Measurements from ENCODE around the gene PORCN. TPM values are rescaled to one million over a fixed set of nuclear protein-coding genes. Genes with fewer than 3 reads are reported as not detected.
A peak's percentile ranks its signal among the peaks of the same experiment; 100 is the strongest.

Gene PORCN
- total and polyA plus RNA-seq, 2 experiments from 2014 or later, result 20.1 to 24.2 TPM

GRCh38 chrX:48498374-48498809 is 10.4 kb upstream of the PORCN start:
- Histone ChIP-seq H3K36me3 (no peaks in the 10 kb centered on the region), H3K4me1 (ENCODE audit: low read depth) (no peaks in the 10 kb centered on the region), H3K27me3 (no peaks in the 10 kb centered on the region), H3K27ac (no peak overlapping the region), H3K4me3 (no peak overlapping the region), H3K9me3 (ENCODE audit: low read depth) (no peaks in the 10 kb centered on the region)
- DNase-seq (ENCODE audit: low read depth in 1 of 2, low spot score in 1 of 2), result peak in 1 of 2 donors; percentile 56
- TF ChIP-seq CTCF (IDR thresholded peaks at IDR 0.05; ENCODE audit: low read depth, low read length), result no peak

GRCh38 chrX:48504261-48504660 is 4.5 kb upstream of the PORCN start:
- Histone ChIP-seq H3K4me3 (no peak overlapping the region), H3K27me3 (no peaks in the 10 kb centered on the region), H3K27ac (no peak overlapping the region), H3K36me3 (no peaks in the 10 kb centered on the region), H3K4me1 (ENCODE audit: low read depth) (no peaks in the 10 kb centered on the region), H3K9me3 (ENCODE audit: low read depth) (no peaks in the 10 kb centered on the region)
- DNase-seq (ENCODE audit: low read depth in 1 of 2, low spot score in 1 of 2), result no peak
- no peak for TF ChIP-seq CTCF (IDR thresholded peaks at IDR 0.05; ENCODE audit: low read depth, low read length)

- Histone ChIP-seq H3K27ac (no peak overlapping the region), H3K4me3 (no peak overlapping the region), H3K9me3 (ENCODE audit: low read depth) (no peaks in the 10 kb centered on the region), H3K36me3 (no peaks in the 10 kb centered on the region), H3K27me3 (no peaks in the 10 kb centered on the region), H3K4me1 (ENCODE audit: low read depth) (no peaks in the 10 kb centered on the region)
- no peak for DNase-seq (ENCODE audit: low read depth in 1 of 2, low spot score in 1 of 2)
- no peak for TF ChIP-seq CTCF (IDR thresholded peaks at IDR 0.05; ENCODE audit: low read depth, low read length)
Measured at GRCh38 chrX:48505481-48505880, 3.3 kb upstream of the PORCN start.

GRCh38 chrX:48507246-48507645 is 1.5 kb upstream of the PORCN start:
- H3K9me3 ChIP-seq (ENCODE audit: low read depth), result no peaks in the 10 kb centered on the region
- H3K36me3 ChIP-seq, result no peaks in the 10 kb centered on the region
- no peak for DNase-seq (ENCODE audit: low read depth in 1 of 2, low spot score in 1 of 2)
- no peak overlapping the region for H3K27ac ChIP-seq
- no peaks in the 10 kb centered on the region for H3K4me1 ChIP-seq (ENCODE audit: low read depth)
- H3K27me3 ChIP-seq, result no peaks in the 10 kb centered on the region
- no peak overlapping the region for H3K4me3 ChIP-seq
- TF ChIP-seq CTCF (IDR thresholded peaks at IDR 0.05; ENCODE audit: low read depth, low read length), result no peak

- Histone ChIP-seq H3K4me3 (peak overlapping the region; percentile 84), H3K4me1 (ENCODE audit: low read depth) (no peaks in the 10 kb centered on the region), H3K36me3 (no peaks in the 10 kb centered on the region), H3K27me3 (no peaks in the 10 kb centered on the region), H3K27ac (no peak overlapping the region), H3K9me3 (ENCODE audit: low read depth) (no peaks in the 10 kb centered on the region)
- no peak for TF ChIP-seq CTCF (IDR thresholded peaks at IDR 0.05; ENCODE audit: low read depth, low read length)
- no peak for DNase-seq (ENCODE audit: low read depth in 1 of 2, low spot score in 1 of 2)
Measured at GRCh38 chrX:48509245-48509590, 426 bp downstream of the PORCN start.

- H3K4me1 ChIP-seq (ENCODE audit: low read depth), result no peaks in the 10 kb centered on the region
- H3K36me3 ChIP-seq, result no peaks in the 10 kb centered on the region
- no peak for TF ChIP-seq CTCF (IDR thresholded peaks at IDR 0.05; ENCODE audit: low read depth, low read length)
Measured at GRCh38 chrX:48509619-48510018, 827 bp downstream of the PORCN start.

More at GRCh38 chrX:48509619-48510018, 827 bp downstream of the PORCN start:
- Histone ChIP-seq H3K27ac (no peak overlapping the region), H3K9me3 (ENCODE audit: low read depth) (no peaks in the 10 kb centered on the region), H3K27me3 (no peaks in the 10 kb centered on the region), H3K4me3 (peak overlapping the region; percentile 84)
- no peak for DNase-seq (ENCODE audit: low read depth in 1 of 2, low spot score in 1 of 2)
